WTC11 (cell line): ENCODE data around the gene GARRE1.

Experiments
- FOXP1 ChIP-seq: sonication (generic); formaldehyde crosslinking; IDR thresholded peaks from 2 replicates; pipeline ENCODE4 v1.8.0; 2022; ENCODE audit warnings: missing genetic modification reagents, mild to moderate bottlenecking, moderate library complexity, borderline replicate concordance
- TF ChIP-seq, protein P1 (sequence below): sonication (generic); formaldehyde crosslinking; IDR thresholded peaks from 2 replicates; pipeline ENCODE4 v1.8.0; 2022; ENCODE audit warnings: mild to moderate bottlenecking, missing genetic modification reagents
- TF ChIP-seq, protein P2 (sequence below): fragments of 200-600 bp; IDR thresholded peaks from 2 replicates; pipeline ENCODE4 v1.8.0; 2022; ENCODE audit warnings: antibody characterized with exemption
- TF ChIP-seq, protein P3 (sequence below): sonication (generic); formaldehyde crosslinking; IDR thresholded peaks from 2 replicates; pipeline ENCODE4 v1.8.1; 2023; ENCODE audit warnings: mild to moderate bottlenecking, missing genetic modification reagents

DNA sequence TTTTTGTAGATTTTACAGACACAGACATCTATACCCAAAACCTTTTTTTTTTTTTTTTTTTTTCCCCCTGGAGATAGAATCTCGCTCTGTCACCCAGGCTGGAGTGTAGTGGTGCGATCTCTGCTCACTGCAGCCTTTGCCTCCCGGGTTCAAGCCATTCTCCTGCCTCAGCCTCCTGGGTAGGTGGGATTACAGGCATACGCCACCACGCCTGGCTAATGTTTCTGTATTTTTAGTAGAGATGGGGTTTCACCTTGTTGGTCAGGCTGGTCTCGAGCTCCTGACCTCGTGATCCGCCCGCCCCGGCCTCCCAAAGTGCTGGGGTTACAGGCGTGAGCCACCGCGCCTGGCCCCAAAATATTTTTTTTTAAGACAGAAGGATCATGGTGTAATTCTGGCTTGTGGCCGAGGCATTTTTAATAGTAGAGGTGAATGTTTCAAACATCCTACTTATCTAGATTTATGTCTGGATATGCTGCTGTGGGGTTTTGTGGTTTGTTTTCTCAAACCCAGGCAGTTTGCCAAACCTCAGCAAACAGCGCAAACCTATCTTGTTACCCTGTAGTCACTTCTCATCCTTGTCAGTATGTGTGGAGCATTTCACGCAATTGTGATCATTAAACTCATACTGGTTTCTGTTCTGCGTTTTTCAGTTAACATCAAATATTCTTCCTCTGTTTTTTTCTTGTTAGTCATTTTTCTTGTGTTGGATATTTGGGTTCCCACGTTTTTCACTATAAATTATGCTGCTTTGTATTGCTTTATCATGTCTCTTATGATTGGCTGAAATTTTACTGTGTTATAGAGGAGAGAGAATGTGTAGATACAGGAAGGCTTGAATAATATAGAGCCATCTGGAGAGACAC lies 36.2 kb upstream of the GARRE1 start:
- TF ChIP-seq, protein P1, sequence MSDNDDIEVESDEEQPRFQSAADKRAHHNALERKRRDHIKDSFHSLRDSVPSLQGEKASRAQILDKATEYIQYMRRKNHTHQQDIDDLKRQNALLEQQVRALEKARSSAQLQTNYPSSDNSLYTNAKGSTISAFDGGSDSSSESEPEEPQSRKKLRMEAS (CRISPR knock-in tag) = no peak
- TF ChIP-seq, protein P2, sequence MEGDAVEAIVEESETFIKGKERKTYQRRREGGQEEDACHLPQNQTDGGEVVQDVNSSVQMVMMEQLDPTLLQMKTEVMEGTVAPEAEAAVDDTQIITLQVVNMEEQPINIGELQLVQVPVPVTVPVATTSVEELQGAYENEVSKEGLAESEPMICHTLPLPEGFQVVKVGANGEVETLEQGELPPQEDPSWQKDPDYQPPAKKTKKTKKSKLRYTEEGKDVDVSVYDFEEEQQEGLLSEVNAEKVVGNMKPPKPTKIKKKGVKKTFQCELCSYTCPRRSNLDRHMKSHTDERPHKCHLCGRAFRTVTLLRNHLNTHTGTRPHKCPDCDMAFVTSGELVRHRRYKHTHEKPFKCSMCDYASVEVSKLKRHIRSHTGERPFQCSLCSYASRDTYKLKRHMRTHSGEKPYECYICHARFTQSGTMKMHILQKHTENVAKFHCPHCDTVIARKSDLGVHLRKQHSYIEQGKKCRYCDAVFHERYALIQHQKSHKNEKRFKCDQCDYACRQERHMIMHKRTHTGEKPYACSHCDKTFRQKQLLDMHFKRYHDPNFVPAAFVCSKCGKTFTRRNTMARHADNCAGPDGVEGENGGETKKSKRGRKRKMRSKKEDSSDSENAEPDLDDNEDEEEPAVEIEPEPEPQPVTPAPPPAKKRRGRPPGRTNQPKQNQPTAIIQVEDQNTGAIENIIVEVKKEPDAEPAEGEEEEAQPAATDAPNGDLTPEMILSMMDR = no peak
- TF ChIP-seq FOXP1 (CRISPR knock-in tag) = no peak
- TF ChIP-seq, protein P3, sequence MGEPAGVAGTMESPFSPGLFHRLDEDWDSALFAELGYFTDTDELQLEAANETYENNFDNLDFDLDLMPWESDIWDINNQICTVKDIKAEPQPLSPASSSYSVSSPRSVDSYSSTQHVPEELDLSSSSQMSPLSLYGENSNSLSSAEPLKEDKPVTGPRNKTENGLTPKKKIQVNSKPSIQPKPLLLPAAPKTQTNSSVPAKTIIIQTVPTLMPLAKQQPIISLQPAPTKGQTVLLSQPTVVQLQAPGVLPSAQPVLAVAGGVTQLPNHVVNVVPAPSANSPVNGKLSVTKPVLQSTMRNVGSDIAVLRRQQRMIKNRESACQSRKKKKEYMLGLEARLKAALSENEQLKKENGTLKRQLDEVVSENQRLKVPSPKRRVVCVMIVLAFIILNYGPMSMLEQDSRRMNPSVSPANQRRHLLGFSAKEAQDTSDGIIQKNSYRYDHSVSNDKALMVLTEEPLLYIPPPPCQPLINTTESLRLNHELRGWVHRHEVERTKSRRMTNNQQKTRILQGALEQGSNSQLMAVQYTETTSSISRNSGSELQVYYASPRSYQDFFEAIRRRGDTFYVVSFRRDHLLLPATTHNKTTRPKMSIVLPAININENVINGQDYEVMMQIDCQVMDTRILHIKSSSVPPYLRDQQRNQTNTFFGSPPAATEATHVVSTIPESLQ (CRISPR knock-in tag) = no peak
